Endothelial cell of umbilical vein (primary cell): ENCODE measurements around the gene RASSF5. TPM values are rescaled to one million over a fixed set of nuclear protein-coding genes. Genes with fewer than 3 reads are reported as not detected.

ENCODE experiments used
- BruUV-seq: library from RNA; stranded (reverse); fragments of 400-500 nt; replicated peaks from 2 replicates; lab custom pipeline; 2021; lab: Mats Ljungman, UMichigan
- CTCF ChIA-PET: fragments of 300-600, 350-600 bp; sonication (Branson Sonifier 250); formaldehyde crosslinking; loops from one replicate; lab custom pipeline; 2021; ENCODE audit warnings: antibody characterized with exemption, inconsistent platforms; lab: Charles Lee
- POLR2A ChIA-PET: fragments of 300-600, 350-600 bp; sonication (Branson Sonifier 250); formaldehyde crosslinking; loops from one replicate; lab custom pipeline; 2021; ENCODE audit warnings: antibody characterized with exemption, inconsistent platforms; lab: Charles Lee
- DNase-seq: peaks from one replicate; pipeline ENCODE4 v3.0.0-alpha.2; 2011; ENCODE audit warnings: low read depth, low spot score
- FAIRE-seq: peaks from 2 replicates; lab custom pipeline; 2011; peaks lifted over from hg19 to GRCh38; lab: Jason Lieb, UNC
- H2AFZ ChIP-seq: 2 replicates; pipeline ENCODE4 v1.6.0; 2012; ENCODE audit warnings: low read depth, low read length, control low read depth, inconsistent platforms
- H3K27ac ChIP-seq: 2 replicates; pipeline ENCODE4 v1.5.1; 2011; ENCODE audit warnings: low read depth, mild to moderate bottlenecking, control low read depth, low read length, moderate library complexity; ENCODE audit not compliant: insufficient read depth
- H3K27me3 ChIP-seq, 2 experiments: 2 replicates each; pipeline versions ENCODE4 v1.6.0 to v1.6.1; 2011; ENCODE audit warnings: low read length in 2 of 2, mixed read lengths in 1 of 2; ENCODE audit not compliant: control insufficient read depth in 2 of 2, insufficient read depth in 2 of 2
- H3K36me3 ChIP-seq, 2 experiments: 2 replicates in 1 of 2; 3 replicates in 1 of 2; pipeline ENCODE4 v1.5.1; 2011; ENCODE audit warnings: low read length in 2 of 2, mild to moderate bottlenecking in 1 of 2, moderate library complexity in 1 of 2; ENCODE audit not compliant: control insufficient read depth in 2 of 2, insufficient read depth in 2 of 2; ENCODE audit errors: extremely low read depth in 1 of 2
- H3K4me1 ChIP-seq: 3 replicates; pipeline ENCODE4 v1.5.1; 2011; ENCODE audit warnings: mild to moderate bottlenecking, low read length; ENCODE audit not compliant: control insufficient read depth, insufficient read depth; ENCODE audit errors: extremely low read depth
- H3K4me2 ChIP-seq: 2 replicates; pipeline ENCODE4 v1.6.1; 2011; ENCODE audit warnings: low read length, control low read depth, mixed read lengths; ENCODE audit not compliant: insufficient read depth
- H3K4me3 ChIP-seq, 3 experiments: fragments of 200-600 bp in 1 of 3; sonication (generic), shearing (Covaris generic) in 1 of 3; replicated peaks in 1 of 3; 2 replicates each; pipeline ENCODE4 v1.5.1; 2011 to 2016; ENCODE audit warnings: control low read depth in 3 of 3, low read length in 3 of 3, mild to moderate bottlenecking in 2 of 3, inconsistent platforms in 1 of 3, low read depth in 1 of 3, moderate library complexity in 1 of 3; ENCODE audit not compliant: insufficient read depth in 1 of 3
- H3K79me2 ChIP-seq: 2 replicates; pipeline ENCODE4 v1.6.0; 2012; ENCODE audit warnings: low read length, inconsistent platforms; ENCODE audit not compliant: control insufficient read depth, insufficient read depth
- H3K9ac ChIP-seq: replicated peaks from 2 replicates; pipeline ENCODE3; 2011; ENCODE audit warnings: low read length, control low read depth; ENCODE audit not compliant: insufficient read depth; ENCODE audit errors: extremely low read depth
- H3K9me1 ChIP-seq: replicated peaks from 3 replicates; pipeline ENCODE4 v1.6.0; 2011; ENCODE audit warnings: mild to moderate bottlenecking, low read length; ENCODE audit not compliant: control insufficient read depth, insufficient read depth; ENCODE audit errors: extremely low read depth
- H3K9me3 ChIP-seq: replicated peaks from 2 replicates; pipeline ENCODE4 v1.5.1; 2012; ENCODE audit warnings: low read length, inconsistent platforms; ENCODE audit not compliant: control insufficient read depth, insufficient read depth
- H4K20me1 ChIP-seq: replicated peaks from 2 replicates; pipeline ENCODE3; 2011; ENCODE audit warnings: mild to moderate bottlenecking, low read length; ENCODE audit not compliant: control insufficient read depth, insufficient read depth; ENCODE audit errors: extremely low read depth
- EZH2 ChIP-seq: IDR thresholded peaks from 2 replicates; pipeline ENCODE4 v1.6.1; 2012; ENCODE audit warnings: borderline replicate concordance, low read depth, mild to moderate bottlenecking, moderate library complexity, low read length, inconsistent platforms; ENCODE audit not compliant: severe bottlenecking
- FOS ChIP-seq: IDR thresholded peaks from 2 replicates; pipeline ENCODE4 v1.6.1; 2011; ENCODE audit warnings: mild to moderate bottlenecking, low read length, moderate library complexity, borderline replicate concordance; ENCODE audit not compliant: insufficient read depth
- GATA2 ChIP-seq: IDR thresholded peaks from 2 replicates; pipeline ENCODE4 v1.7.0; 2011; ENCODE audit warnings: low read depth, mild to moderate bottlenecking, moderate library complexity, mixed read lengths, low read length; ENCODE audit not compliant: insufficient read length, insufficient read depth
- JUN ChIP-seq: IDR thresholded peaks from 2 replicates; pipeline ENCODE4 v1.6.1; 2011; ENCODE audit warnings: borderline replicate concordance, low read depth; ENCODE audit not compliant: insufficient read length, insufficient read depth
- MYC ChIP-seq: IDR thresholded peaks from one replicate; pipeline ENCODE4 v1.6.1; 2011; ENCODE audit warnings: mild to moderate bottlenecking, low read depth, low read length
- POLR2A ChIP-seq: IDR thresholded peaks from 2 replicates; pipeline ENCODE4 v1.6.1; 2012; ENCODE audit warnings: low read depth, mild to moderate bottlenecking, control low read depth, low read length
- POLR2AphosphoS5 ChIP-seq: IDR thresholded peaks from 2 replicates; pipeline ENCODE4 v1.6.1; 2012; ENCODE audit warnings: low read depth, mild to moderate bottlenecking, control low read depth, low read length, moderate library complexity; ENCODE audit not compliant: insufficient read depth
- dilution Hi-C: fragments of 300-500 bp; cut with MboI; formaldehyde crosslinking; loops from one replicate; pipeline ENCODE4 v1.15.0; 2019; ENCODE audit warnings: low sequenced_read_pairs; ENCODE audit not compliant: extremely low pct_ligation_motif_present
- intact Hi-C: fragments of 100-400 bp; cut with micrococcal nuclease; formaldehyde crosslinking; loops from one replicate; pipeline ENCODE4 v1.10.0; 2022
- polyA plus RNA-seq, 4 experiments: library from polyadenylated mRNA; depleted of rRNA in 3 of 4; stranded (reverse) in 3 of 4; unstranded in 1 of 4; fragments of >200 nt; gene quantifications; 2 replicates each; pipeline versions ENCODE4 v1.2.1 to v1.2.3, GENCODE V29; 2011 to 2012; ENCODE audit warnings: missing spikeins in 1 of 4
- total RNA-seq: library from RNA; stranded (reverse); gene quantifications from 2 replicates; pipeline ENCODE4 v1.2.3, GENCODE V29; 2021
- TF ChIP-seq, protein P1 (sequence below), 2 donors: IDR thresholded peaks; 1 replicate in 1 of 2; 2 replicates in 1 of 2; pipeline ENCODE4 v1.5.1; 2011; ENCODE audit warnings: low read length in 2 of 2, mild to moderate bottlenecking in 2 of 2, moderate library complexity in 2 of 2, control low read depth in 1 of 2, inconsistent platforms in 1 of 2, low read depth in 1 of 2; ENCODE audit not compliant: insufficient read depth in 1 of 2; ENCODE audit errors: extremely low read depth in 1 of 2
- TF ChIP-seq, protein P2 (sequence below): IDR thresholded peaks from 2 replicates; pipeline ENCODE4 v1.6.1; 2011; ENCODE audit not compliant: insufficient read depth, insufficient read length

RASSF5 gene
- total and polyA plus RNA-seq, 2 donors (not counting 3 experiments of a cell fraction or from before 2014, with no cell fraction given), result 0.23 to 0.60 TPM

DNA sequence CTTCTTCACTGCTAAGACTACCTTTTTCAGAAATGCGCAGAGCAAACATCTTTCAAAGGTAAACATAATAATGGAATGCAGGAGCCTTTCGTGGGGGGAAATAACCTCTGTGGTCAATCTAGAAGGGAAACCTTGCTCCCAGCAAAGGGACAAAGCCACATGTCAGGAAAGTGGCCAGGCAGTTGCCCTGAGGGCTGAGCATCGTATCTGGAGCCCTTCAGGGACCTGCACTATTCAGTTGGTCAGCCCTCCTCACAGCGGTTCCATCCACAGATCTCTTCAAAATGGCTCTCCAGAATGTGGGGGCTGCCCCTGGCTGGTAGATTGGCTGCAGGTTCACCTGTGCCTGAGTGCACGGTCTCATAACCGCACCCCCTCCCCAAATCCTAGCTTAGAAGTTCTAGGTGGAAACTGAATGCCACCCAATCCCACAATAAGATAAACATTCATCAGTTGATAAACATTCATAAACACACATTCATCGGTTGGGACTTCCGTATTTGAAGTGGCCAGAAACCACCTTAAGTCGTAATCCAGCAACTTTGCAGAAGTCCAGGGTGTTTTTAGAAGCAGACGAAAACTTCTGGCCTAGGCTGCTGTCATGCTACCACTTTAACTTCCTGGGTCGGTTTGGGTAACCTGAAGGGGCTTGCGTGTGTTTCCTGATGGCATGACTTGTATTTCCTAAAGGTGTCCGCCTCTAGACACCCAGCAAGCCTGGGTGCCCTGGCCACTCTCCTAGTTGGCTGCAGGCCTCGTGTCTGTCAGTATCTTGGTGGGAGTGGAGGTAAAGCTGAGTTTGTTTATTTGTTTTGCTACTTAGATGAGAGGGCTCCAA is 50.5 kb downstream of the RASSF5 start:
- H3K79me2 ChIP-seq, result no peaks in the 10 kb centered on the region
- H3K4me3 ChIP-seq, result peak overlapping the region; percentile 36 to 53 (median 36)
- peaks cover 6% of the 10 kb centered on the region for H3K4me1 ChIP-seq
- H3K27me3 ChIP-seq, result peaks cover 27 to 29% of the 10 kb centered on the region in 2 experiments
- no peaks in the 10 kb centered on the region for H3K9me3 ChIP-seq
- H2AFZ ChIP-seq, result peak overlapping the region; percentile 70
- POLR2A ChIA-PET, result no interaction called here
- H3K36me3 ChIP-seq, result no peaks in the 10 kb centered on the region
- H3K9me1 ChIP-seq, result no peaks in the 10 kb centered on the region
- TF ChIP-seq JUN (no peak), GATA2 (no peak), FOS (no peak), POLR2AphosphoS5 (no peak), MYC (no peak), POLR2A (no peak), EZH2 (no peak)
- TF ChIP-seq, protein P1, sequence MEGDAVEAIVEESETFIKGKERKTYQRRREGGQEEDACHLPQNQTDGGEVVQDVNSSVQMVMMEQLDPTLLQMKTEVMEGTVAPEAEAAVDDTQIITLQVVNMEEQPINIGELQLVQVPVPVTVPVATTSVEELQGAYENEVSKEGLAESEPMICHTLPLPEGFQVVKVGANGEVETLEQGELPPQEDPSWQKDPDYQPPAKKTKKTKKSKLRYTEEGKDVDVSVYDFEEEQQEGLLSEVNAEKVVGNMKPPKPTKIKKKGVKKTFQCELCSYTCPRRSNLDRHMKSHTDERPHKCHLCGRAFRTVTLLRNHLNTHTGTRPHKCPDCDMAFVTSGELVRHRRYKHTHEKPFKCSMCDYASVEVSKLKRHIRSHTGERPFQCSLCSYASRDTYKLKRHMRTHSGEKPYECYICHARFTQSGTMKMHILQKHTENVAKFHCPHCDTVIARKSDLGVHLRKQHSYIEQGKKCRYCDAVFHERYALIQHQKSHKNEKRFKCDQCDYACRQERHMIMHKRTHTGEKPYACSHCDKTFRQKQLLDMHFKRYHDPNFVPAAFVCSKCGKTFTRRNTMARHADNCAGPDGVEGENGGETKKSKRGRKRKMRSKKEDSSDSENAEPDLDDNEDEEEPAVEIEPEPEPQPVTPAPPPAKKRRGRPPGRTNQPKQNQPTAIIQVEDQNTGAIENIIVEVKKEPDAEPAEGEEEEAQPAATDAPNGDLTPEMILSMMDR (IDR thresholded peaks at IDR 0.05; ENCODE audit: extremely low read depth in 1 of 2, insufficient read depth in 1 of 2, low read depth in 1 of 2, low read length in 2 of 2), result no peak
- TF ChIP-seq, protein P2, sequence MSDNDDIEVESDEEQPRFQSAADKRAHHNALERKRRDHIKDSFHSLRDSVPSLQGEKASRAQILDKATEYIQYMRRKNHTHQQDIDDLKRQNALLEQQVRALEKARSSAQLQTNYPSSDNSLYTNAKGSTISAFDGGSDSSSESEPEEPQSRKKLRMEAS, result no peak
- DNase-seq (no peak), FAIRE-seq (peak; percentile 18)
- dilution Hi-C loops (no loop called here), intact Hi-C loops (loop anchor here (1.0 to 2.0 kb wide), 2 partner anchors 19 to 25 kb away; no protein-coding TSS in a partner anchor)
- no peak overlapping the region for H3K27ac ChIP-seq
- no peak overlapping the region for H3K9ac ChIP-seq
- peak overlapping the region; percentile 41 for H3K4me2 ChIP-seq
- CTCF ChIA-PET, result interaction anchor here (1.1 to 1.6 kb wide), 2 partner anchors 12 to 25 kb away, joined by 4 read pairs; no protein-coding TSS in a partner anchor
- no peaks in the 10 kb centered on the region for H4K20me1 ChIP-seq
- BruUV-seq, result no TSS peak
